NCI-H82 treated with DMSO at 0.1 percent for 48 hours (cell line): ENCODE measurements around the gene TRIP13.
"Not testable (repeated sequence)": the region's sequence is repeated elsewhere in the genome, so short reads cannot be mapped to it uniquely, and the experiment has no call there.

ENCODE experiments used
- DNase-seq: peaks from one replicate; lab custom pipeline; 2025; ENCODE audit not compliant: unreplicated experiment; lab: John Stamatoyannopoulos, UW

TRIP13 gene

DNA sequence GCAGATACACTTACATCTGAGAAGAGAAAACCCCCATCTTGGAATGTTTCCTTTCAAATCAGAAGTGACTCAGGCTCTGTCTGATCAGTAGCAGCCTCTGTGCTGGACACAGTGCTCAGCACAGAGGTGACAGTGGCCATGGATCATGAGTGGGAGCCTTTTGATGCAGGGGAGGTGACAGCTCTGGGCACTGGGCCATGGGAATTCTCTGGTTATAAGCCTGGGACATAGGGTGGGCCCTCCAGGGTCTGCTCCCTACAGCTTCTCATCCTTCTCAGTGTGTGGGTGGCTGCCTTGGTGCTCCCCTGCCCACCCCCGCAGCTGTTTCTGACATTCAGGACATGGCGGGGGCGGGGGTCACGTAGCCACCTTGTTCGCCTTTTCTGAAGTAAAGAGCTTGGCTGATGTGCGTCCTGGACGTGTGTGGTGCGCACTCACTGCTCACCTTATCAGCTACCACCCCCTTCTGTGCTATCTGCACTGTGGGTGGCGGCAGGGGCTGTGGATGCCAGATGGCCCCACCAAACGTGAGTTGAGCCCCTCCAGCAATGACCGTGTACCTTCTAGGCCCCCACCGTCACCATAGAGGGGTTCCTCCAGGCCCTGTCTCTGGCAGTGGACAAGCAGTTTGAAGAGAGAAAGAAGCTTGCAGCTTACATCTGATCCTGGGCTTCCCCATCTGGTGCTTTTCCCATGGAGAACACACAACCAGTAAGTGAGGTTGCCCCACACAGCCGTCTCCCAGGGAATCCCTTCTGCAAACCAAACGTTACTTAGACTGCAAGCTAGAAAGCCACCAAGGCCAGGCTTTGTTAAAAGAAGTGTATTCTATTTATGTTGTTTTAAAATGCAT is 24.0 kb downstream of the TRIP13 start:
- DNase-seq: no peak

DNA sequence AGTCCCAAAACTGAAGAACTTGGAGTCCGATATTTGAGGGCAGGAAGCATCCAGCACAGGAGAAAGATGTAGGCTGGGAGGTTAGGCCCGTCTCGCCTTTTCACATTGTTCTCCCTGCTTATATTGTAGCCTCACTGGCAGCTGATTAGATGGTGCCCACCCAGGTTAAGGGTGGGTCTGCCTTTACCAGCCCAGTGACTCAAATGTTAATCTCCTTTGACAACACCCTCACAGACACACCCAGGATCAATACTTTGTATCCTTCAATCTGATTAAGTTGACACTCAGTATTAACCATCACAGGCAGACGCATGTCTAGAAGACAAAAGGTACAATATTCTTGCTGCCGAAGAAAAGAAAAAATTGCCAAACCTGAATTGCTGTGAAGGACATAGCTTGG is 26.0 kb downstream of the TRIP13 start:
- not testable (repeated sequence) for DNase-seq

GRCh38 chr5:919356-920000 is 26.8 kb downstream of the TRIP13 start:
- no peak for DNase-seq

GRCh38 chr5:920321-920720 is 27.6 kb downstream of the TRIP13 start:
- DNase-seq: no peak

GRCh38 chr5:921456-922435 is 29.1 kb downstream of the TRIP13 start:
- DNase-seq: no peak

GRCh38 chr5:922436-923280 is 30.0 kb downstream of the TRIP13 start:
- no peak for DNase-seq

DNA sequence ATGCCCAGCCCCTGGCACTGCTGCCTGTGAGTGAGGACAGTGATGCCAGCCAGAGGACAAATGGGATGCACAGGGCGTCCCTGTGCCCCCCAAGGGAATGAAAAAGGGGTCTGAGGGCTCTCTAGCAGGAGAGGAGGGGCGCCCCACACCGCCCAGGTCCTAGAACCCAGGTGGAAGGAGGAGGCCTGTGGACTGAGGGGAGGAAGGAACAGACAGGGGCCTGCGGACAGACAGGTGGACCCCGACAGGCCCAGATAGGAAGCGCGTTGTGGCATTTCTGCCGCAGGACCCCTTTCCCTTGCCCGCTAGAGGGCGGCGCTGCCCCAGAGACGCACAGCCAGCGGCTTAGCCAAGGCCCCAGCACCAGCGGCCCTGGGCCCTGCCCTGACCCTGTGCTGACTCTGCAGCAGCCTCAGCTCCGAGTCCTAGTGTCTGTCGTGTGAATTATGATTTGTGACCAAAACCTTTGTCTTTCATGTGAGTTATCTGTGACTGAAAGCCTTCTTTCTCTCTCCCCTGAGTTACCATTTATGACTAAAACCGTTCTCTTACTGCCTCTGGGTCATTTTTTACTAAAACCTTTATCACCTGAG is 30.7 kb downstream of the TRIP13 start:
- DNase-seq: peak; percentile 9

GRCh38 chr5:926417-927171 is 33.9 kb downstream of the TRIP13 start:
- no peak for DNase-seq

DNA sequence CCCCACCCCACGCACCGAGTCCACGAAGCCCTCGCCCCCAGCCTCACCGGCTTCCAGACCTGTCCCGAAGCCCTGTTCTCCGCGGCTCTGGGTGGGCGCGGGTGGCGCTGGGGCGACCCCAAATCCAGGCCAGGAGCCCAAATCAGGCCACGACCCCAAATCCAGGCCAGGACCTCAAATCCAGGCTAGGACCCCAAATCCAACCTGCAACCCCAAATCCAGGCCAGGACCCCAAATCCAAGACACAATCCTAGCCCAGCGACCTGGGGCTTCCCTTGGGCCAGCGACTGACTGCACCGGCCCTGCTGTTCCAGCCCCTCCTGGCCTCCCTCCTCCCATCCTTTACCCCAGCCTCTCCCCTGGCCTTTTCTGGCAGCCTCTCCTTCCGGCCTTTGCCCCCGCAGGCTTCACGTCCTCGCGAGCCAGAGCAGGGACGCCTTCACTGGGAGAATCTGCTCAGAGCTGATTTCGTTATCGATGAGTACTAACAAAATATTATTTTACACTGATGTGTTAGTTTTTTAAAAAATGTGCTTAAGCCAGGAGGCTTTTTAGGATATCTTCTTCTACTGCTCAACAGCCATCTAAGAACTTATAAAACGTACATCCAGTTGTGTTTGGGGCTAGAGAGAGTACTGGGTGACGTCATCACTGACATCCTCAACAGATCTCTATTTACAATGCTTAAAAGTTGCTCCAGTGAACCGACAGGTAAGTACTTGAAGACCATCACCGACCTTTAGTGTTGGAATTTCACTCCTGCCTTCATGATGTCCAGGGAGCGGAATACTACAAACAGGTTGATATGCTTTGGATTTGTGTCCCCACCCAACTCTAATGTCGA is 34.7 kb downstream of the TRIP13 start:
- no peak for DNase-seq

DNA sequence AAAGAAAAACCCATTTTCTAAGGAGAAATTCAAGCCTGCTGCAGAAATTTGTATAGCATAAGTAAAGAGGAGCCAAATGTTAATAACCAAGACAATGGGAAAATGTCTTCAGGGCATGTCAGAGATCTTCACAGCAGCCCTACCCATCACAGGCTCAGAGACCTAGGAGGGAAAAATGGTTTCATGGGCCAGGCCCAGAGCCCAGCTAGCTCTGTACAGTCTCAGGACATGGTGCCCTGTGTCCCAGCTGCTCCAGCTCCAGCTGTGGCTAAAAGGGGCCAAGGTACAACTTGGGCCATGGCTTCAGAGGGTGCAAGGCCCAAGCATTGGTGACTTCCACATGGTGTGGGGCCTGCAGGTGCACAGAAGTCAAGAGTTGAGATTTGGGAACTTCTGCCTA is 36.5 kb downstream of the TRIP13 start:
- DNase-seq: not testable (repeated sequence)

GRCh38 chr5:929596-929995 is 36.9 kb downstream of the TRIP13 start:
- DNase-seq: no peak

GRCh38 chr5:930866-931265 is 38.2 kb downstream of the TRIP13 start:
- no peak for DNase-seq

- DNase-seq: no peak
These were observed 39.0 kb downstream of the TRIP13 start for GRCh38 chr5:931570-932145.

GRCh38 chr5:932151-932627 is 39.5 kb downstream of the TRIP13 start:
- DNase-seq: no peak

- no peak for DNase-seq
These were observed 40.1 kb downstream of the TRIP13 start for GRCh38 chr5:932628-933250.

- no peak for DNase-seq
These were observed 40.7 kb downstream of the TRIP13 start for GRCh38 chr5:933251-933861.

DNA sequence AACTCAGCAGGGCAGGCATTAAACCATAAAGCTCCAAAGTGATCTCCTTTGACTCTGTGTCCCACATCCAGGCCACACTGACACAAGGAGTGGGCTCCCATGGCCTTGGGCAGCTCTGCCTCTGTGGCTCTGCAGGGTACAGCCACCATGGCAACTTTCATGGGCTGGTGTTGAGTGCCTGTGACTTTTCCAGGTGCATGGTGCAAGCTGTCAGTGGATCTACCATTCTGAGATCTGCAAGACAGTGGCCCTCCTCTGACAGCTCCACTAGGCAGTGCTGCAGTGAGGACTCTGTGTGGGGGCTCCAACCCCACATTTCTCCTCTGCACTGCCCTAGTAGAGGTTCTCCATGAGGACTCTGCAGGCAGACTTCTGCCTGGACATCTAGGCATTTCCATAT is 41.3 kb downstream of the TRIP13 start:
- DNase-seq: not testable (repeated sequence)
